ENCODE data around the gene ZNRF3. TPM values are rescaled to one million over a fixed set of nuclear protein-coding genes. Genes with fewer than 3 reads are reported as not detected.
A peak's percentile ranks its signal among the peaks of the same experiment; 100 is the strongest.

ZNRF3 gene
- total RNA-seq, 1 donor from 2014 or later = 7.9 TPM

GRCh38 chr22:28902490-28902889, 19.1 kb downstream of the ZNRF3 start:
- H3K36me3 ChIP-seq = no peaks in the 10 kb centered on the region
- DNase-seq (ENCODE audit: extremely low spot score in 2 of 2) = no peak
- H3K9me3 ChIP-seq = no peaks in the 10 kb centered on the region
- no peak for TF ChIP-seq POLR2A (IDR thresholded peaks at IDR 0.05)
- TF ChIP-seq, protein P1, sequence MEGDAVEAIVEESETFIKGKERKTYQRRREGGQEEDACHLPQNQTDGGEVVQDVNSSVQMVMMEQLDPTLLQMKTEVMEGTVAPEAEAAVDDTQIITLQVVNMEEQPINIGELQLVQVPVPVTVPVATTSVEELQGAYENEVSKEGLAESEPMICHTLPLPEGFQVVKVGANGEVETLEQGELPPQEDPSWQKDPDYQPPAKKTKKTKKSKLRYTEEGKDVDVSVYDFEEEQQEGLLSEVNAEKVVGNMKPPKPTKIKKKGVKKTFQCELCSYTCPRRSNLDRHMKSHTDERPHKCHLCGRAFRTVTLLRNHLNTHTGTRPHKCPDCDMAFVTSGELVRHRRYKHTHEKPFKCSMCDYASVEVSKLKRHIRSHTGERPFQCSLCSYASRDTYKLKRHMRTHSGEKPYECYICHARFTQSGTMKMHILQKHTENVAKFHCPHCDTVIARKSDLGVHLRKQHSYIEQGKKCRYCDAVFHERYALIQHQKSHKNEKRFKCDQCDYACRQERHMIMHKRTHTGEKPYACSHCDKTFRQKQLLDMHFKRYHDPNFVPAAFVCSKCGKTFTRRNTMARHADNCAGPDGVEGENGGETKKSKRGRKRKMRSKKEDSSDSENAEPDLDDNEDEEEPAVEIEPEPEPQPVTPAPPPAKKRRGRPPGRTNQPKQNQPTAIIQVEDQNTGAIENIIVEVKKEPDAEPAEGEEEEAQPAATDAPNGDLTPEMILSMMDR (IDR thresholded peaks at IDR 0.05) = no peak
- TF ChIP-seq POLR2AphosphoS5 (IDR thresholded peaks at IDR 0.05; ENCODE audit: insufficient read depth in 1 of 2, low read depth in 1 of 2) = no peak
- H3K27ac ChIP-seq = peak overlapping the region; percentile 67
- intact Hi-C loops (cut with DNase I) = no loop called here
- H3K4me1 ChIP-seq = peaks cover 66% of the 10 kb centered on the region
- H3K27me3 ChIP-seq = no peaks in the 10 kb centered on the region
- no peak overlapping the region for H3K4me3 ChIP-seq

- no peaks in the 10 kb centered on the region for H3K27me3 ChIP-seq
- TF ChIP-seq, protein P1 (IDR thresholded peaks at IDR 0.05) = no peak
- TF ChIP-seq POLR2A (IDR thresholded peaks at IDR 0.05) = no peak
- TF ChIP-seq POLR2AphosphoS5 (IDR thresholded peaks at IDR 0.05; ENCODE audit: insufficient read depth in 1 of 2, low read depth in 1 of 2) = no peak
- H3K9me3 ChIP-seq = no peaks in the 10 kb centered on the region
- peaks cover 72% of the 10 kb centered on the region for H3K4me1 ChIP-seq
- H3K4me3 ChIP-seq = no peak overlapping the region
- peak overlapping the region; percentile 67 for H3K27ac ChIP-seq
- intact Hi-C loops (cut with DNase I) = no loop called here
- H3K36me3 ChIP-seq = no peaks in the 10 kb centered on the region
- no peak for DNase-seq (ENCODE audit: extremely low spot score in 2 of 2)
Measured at GRCh38 chr22:28903080-28903479, 19.7 kb downstream of the ZNRF3 start.

- no peak for DNase-seq (ENCODE audit: extremely low spot score in 2 of 2)
- Histone ChIP-seq H3K9me3 (no peaks in the 10 kb centered on the region), H3K4me1 (peaks cover 76% of the 10 kb centered on the region), H3K27me3 (no peaks in the 10 kb centered on the region), H3K27ac (peak overlapping the region; percentile 67), H3K4me3 (no peak overlapping the region), H3K36me3 (no peaks in the 10 kb centered on the region)
- TF ChIP-seq POLR2AphosphoS5 (IDR thresholded peaks at IDR 0.05; ENCODE audit: insufficient read depth in 1 of 2, low read depth in 1 of 2) (no peak), POLR2A (IDR thresholded peaks at IDR 0.05) (no peak)
- TF ChIP-seq, protein P1 (IDR thresholded peaks at IDR 0.05) = no peak
- intact Hi-C loops (cut with DNase I) = no loop called here
Measured at GRCh38 chr22:28903729-28904128, 20.4 kb downstream of the ZNRF3 start.

DNA sequence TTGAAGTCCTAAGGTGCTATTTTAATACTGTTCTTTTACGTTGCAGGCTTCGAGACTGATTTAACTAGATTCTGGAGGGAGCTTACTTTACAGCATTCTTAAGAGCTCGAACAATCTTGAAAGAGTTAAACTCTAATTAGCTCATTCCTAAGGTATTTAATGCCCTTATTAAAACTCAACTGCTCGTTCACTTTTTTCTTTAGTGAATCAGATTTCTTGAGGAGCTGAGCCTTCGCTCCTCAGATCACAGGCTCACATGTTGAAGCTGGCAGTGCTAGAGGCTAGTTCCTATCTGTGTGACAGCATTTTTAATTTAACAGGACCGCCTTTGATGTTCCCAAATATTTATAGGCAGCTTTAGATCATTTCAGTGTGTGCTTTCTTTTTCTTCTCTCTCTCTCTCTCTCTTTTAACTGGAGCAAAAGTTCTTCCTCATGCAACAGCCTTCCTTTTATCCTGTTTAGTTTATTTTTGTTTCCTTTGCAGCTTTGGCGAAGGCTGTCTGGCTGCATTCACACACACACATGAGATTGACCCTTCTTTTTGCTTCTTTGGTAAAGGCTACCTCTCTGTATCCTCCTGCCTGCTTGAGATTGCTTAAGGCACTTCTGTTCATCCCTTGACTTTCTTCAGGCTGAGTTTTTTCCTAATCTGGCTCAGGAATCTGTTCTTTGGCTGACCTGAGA, 21.0 kb downstream of the ZNRF3 start:
- Histone ChIP-seq H3K36me3 (no peaks in the 10 kb centered on the region), H3K27me3 (no peaks in the 10 kb centered on the region), H3K27ac (peak overlapping the region; percentile 67), H3K4me3 (no peak overlapping the region), H3K9me3 (no peaks in the 10 kb centered on the region), H3K4me1 (peaks cover 76% of the 10 kb centered on the region)
- no peak for DNase-seq (ENCODE audit: extremely low spot score in 2 of 2)
- intact Hi-C loops (cut with DNase I) = no loop called here
- TF ChIP-seq POLR2A (IDR thresholded peaks at IDR 0.05) = no peak
- TF ChIP-seq, protein P1 (IDR thresholded peaks at IDR 0.05) = no peak
- TF ChIP-seq POLR2AphosphoS5 (IDR thresholded peaks at IDR 0.05; ENCODE audit: insufficient read depth in 1 of 2, low read depth in 1 of 2) = peak in 1 of 2 donors; percentile 43

DNA sequence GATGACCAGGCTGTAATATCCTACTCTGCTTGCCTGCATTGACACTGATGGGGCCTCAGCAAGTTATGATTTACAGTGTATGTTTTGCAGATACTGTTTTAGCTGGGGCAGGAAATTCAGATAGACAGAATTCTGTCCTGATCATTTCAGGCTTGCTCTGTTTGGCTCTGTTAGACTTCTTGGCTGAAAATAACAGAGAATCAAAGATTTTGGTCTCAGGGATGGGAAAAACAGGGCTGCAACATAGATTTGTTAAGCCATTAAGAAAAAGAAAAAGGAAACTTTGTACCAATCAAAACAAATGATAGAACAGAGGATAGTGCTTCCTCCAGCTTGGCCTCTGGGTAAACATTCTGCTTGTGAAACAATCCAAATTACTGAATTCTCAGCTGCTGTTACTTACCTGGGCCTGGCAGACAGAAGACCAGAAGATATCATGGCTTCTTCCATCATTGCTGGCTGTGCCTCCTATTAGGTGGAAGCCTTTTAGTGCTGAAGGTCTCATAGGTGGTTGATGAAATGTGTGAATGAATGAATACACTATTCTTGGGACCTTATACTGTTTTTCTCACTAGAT, 22.0 kb downstream of the ZNRF3 start:
- TF ChIP-seq POLR2AphosphoS5 (IDR thresholded peaks at IDR 0.05; ENCODE audit: insufficient read depth in 1 of 2, low read depth in 1 of 2) = no peak
- TF ChIP-seq, protein P1 (IDR thresholded peaks at IDR 0.05) = no peak
- no peak for TF ChIP-seq POLR2A (IDR thresholded peaks at IDR 0.05)
- H3K4me1 ChIP-seq = peaks cover 75% of the 10 kb centered on the region
- H3K4me3 ChIP-seq = no peak overlapping the region
- intact Hi-C loops (cut with DNase I) = no loop called here
- H3K27ac ChIP-seq = peak overlapping the region; percentile 67
- H3K27me3 ChIP-seq = no peaks in the 10 kb centered on the region
- no peaks in the 10 kb centered on the region for H3K36me3 ChIP-seq
- DNase-seq (ENCODE audit: extremely low spot score in 2 of 2) = no peak
- H3K9me3 ChIP-seq = no peaks in the 10 kb centered on the region
